Measurements from ENCODE around the gene ZNF385B. TPM values are rescaled to one million over a fixed set of nuclear protein-coding genes. Genes with fewer than 3 reads are reported as not detected.

The ZNF385B gene
- total RNA-seq, 1 donor from 2014 or later = not detected

GRCh38 chr2:179793902-179794301 is 67.5 kb downstream of the ZNF385B start:
- no peak overlapping the region for H3K27ac Mint-ChIP-seq
- intact Hi-C loops (cut with micrococcal nuclease) = no loop called here
- POLR2A ChIA-PET = no interaction called here

GRCh38 chr2:179793238-179793637 is 68.2 kb downstream of the ZNF385B start:
- ATAC-seq (ENCODE audit: low read depth) (no peak), DNase-seq (no peak)
- no peak overlapping the region for H3K27ac Mint-ChIP-seq
- intact Hi-C loops (cut with micrococcal nuclease) = no loop called here
- ChIA-PET POLR2A (no interaction called here), CTCF (no interaction called here)
- H3K4me1 Mint-ChIP-seq = no peaks in the 10 kb centered on the region
- H3K27me3 Mint-ChIP-seq = no peaks in the 10 kb centered on the region
- H3K4me3 Mint-ChIP-seq = no peak overlapping the region
- TF ChIP-seq CTCF (IDR thresholded peaks at IDR 0.05) = no peak
- no peaks in the 10 kb centered on the region for H3K36me3 Mint-ChIP-seq (ENCODE audit: low read depth)
- peaks cover 5% of the 10 kb centered on the region for H3K9me3 Mint-ChIP-seq

More at GRCh38 chr2:179793902-179794301, 67.5 kb downstream of the ZNF385B start:
- DNase-seq (no peak), ATAC-seq (ENCODE audit: low read depth) (no peak)
- H3K36me3 Mint-ChIP-seq (ENCODE audit: low read depth) = no peaks in the 10 kb centered on the region
- CTCF ChIA-PET = no interaction called here
- H3K4me3 Mint-ChIP-seq = no peak overlapping the region
- H3K27me3 Mint-ChIP-seq = no peaks in the 10 kb centered on the region
- H3K4me1 Mint-ChIP-seq = no peaks in the 10 kb centered on the region
- peaks cover 5% of the 10 kb centered on the region for H3K9me3 Mint-ChIP-seq
- TF ChIP-seq CTCF (IDR thresholded peaks at IDR 0.05) = no peak

- DNase-seq = no peak
- H3K36me3 Mint-ChIP-seq (ENCODE audit: low read depth) = no peaks in the 10 kb centered on the region
- ATAC-seq (ENCODE audit: low read depth) = no peak
- TF ChIP-seq CTCF (IDR thresholded peaks at IDR 0.05) = no peak
- no peak overlapping the region for H3K27ac Mint-ChIP-seq
- intact Hi-C loops (cut with micrococcal nuclease) = no loop called here
- no peak overlapping the region for H3K4me3 Mint-ChIP-seq
- H3K4me1 Mint-ChIP-seq = no peaks in the 10 kb centered on the region
- CTCF ChIA-PET = interaction anchor here (0.8 kb wide), 1 partner anchor 21 kb away, joined by 3 read pairs; no protein-coding TSS in a partner anchor
- POLR2A ChIA-PET = no interaction called here
- no peaks in the 10 kb centered on the region for H3K27me3 Mint-ChIP-seq
- peaks cover 5% of the 10 kb centered on the region for H3K9me3 Mint-ChIP-seq
Measured at GRCh38 chr2:179790235-179791217, 70.9 kb downstream of the ZNF385B start.

- ATAC-seq (ENCODE audit: low read depth) (no peak), DNase-seq (no peak)
- no peak overlapping the region for H3K27ac Mint-ChIP-seq
- ChIA-PET POLR2A (no interaction called here), CTCF (no interaction called here)
- H3K4me3 Mint-ChIP-seq = no peak overlapping the region
- no peaks in the 10 kb centered on the region for H3K4me1 Mint-ChIP-seq
- no peaks in the 10 kb centered on the region for H3K9me3 Mint-ChIP-seq
- intact Hi-C loops (cut with micrococcal nuclease) = no loop called here
- no peak for TF ChIP-seq CTCF (IDR thresholded peaks at IDR 0.05)
- H3K36me3 Mint-ChIP-seq (ENCODE audit: low read depth) = no peaks in the 10 kb centered on the region
- no peaks in the 10 kb centered on the region for H3K27me3 Mint-ChIP-seq
Measured at GRCh38 chr2:179788104-179788503, 73.3 kb downstream of the ZNF385B start.

- DNase-seq = no peak
- H3K4me1 Mint-ChIP-seq = no peaks in the 10 kb centered on the region
- no peak overlapping the region for H3K27ac Mint-ChIP-seq
- no peaks in the 10 kb centered on the region for H3K9me3 Mint-ChIP-seq
- no peak overlapping the region for H3K4me3 Mint-ChIP-seq
- ATAC-seq (ENCODE audit: low read depth) = no peak
- TF ChIP-seq CTCF (IDR thresholded peaks at IDR 0.05) = no peak
- ChIA-PET POLR2A (no interaction called here), CTCF (no interaction called here)
- intact Hi-C loops (cut with micrococcal nuclease) = no loop called here
- H3K36me3 Mint-ChIP-seq (ENCODE audit: low read depth) = no peaks in the 10 kb centered on the region
- no peaks in the 10 kb centered on the region for H3K27me3 Mint-ChIP-seq
Measured at GRCh38 chr2:179787601-179788000, 73.8 kb downstream of the ZNF385B start.
